GM18508 (cell line): ENCODE results near the gene PIN1.

Experiments
- ATAC-seq: cut with Tn5 transposase; IDR thresholded peaks from one replicate; pipeline ENCODE4 v1.9.1; 2021; ENCODE audit warnings: moderate number of reproducible peaks; ENCODE audit not compliant: insufficient read depth, unreplicated experiment

Gene PIN1

GRCh38 chr19:9850235-9850959, 15.3 kb downstream of the PIN1 start:
- ATAC-seq: no peak

- ATAC-seq: no peak
Measured at GRCh38 chr19:9854282-9854846, 19.2 kb downstream of the PIN1 start.

- no peak for ATAC-seq
Measured at GRCh38 chr19:9856609-9857008, 21.5 kb downstream of the PIN1 start.

- no peak for ATAC-seq
Measured at GRCh38 chr19:9857076-9857721, 22.1 kb downstream of the PIN1 start.

GRCh38 chr19:9857920-9858746, 23.0 kb downstream of the PIN1 start:
- no peak for ATAC-seq

- no peak for ATAC-seq
Measured at GRCh38 chr19:9858766-9859165, 23.6 kb downstream of the PIN1 start.

GRCh38 chr19:9860407-9860806, 25.3 kb downstream of the PIN1 start:
- no peak for ATAC-seq

- no peak for ATAC-seq
Measured at GRCh38 chr19:9861503-9861902, 26.4 kb downstream of the PIN1 start.

- no peak for ATAC-seq
Measured at GRCh38 chr19:9862938-9863337, 27.8 kb downstream of the PIN1 start.

- no peak for ATAC-seq
Measured at GRCh38 chr19:9863759-9864158, 28.6 kb downstream of the PIN1 start.

- ATAC-seq: no peak
Measured at GRCh38 chr19:9865732-9866501, 30.8 kb downstream of the PIN1 start.

- ATAC-seq: no peak
Measured at GRCh38 chr19:9868983-9869617, 34.0 kb downstream of the PIN1 start.

GRCh38 chr19:9871626-9872338, 36.7 kb downstream of the PIN1 start:
- ATAC-seq: no peak

- ATAC-seq: no peak
Measured at GRCh38 chr19:9872618-9873242, 37.6 kb downstream of the PIN1 start.

GRCh38 chr19:9875031-9875627, 40.0 kb downstream of the PIN1 start:
- ATAC-seq: no peak

GRCh38 chr19:9875796-9876195, 40.7 kb downstream of the PIN1 start:
- ATAC-seq: no peak

- ATAC-seq: no peak
Measured at GRCh38 chr19:9877780-9878510, 42.8 kb downstream of the PIN1 start.
